ENCODE measurements around the gene RILP.

Gene RILP

GRCh38 chr17:1597861-1598342 lies 51.8 kb downstream of the RILP start:
- DNase-seq, result no peak

Data from NK-92 treated with Interleukin-12 subunit alpha and Interleukin-12 subunit beta, amount 100 ng/mL, for 24 hours (cell line).